Stimulated activated CD8-positive, alpha-beta memory T cell treated with anti-CD3 and anti-CD28 coated beads, Interleukin-15, amount 100 ng/mL, for 1 hour (primary cell): ENCODE data around the gene PHOSPHO1.

Experiments used
- DNase-seq: peaks from one replicate; pipeline ENCODE4 v3.0.0-alpha.2; 2020; ENCODE audit warnings: low read depth

The PHOSPHO1 gene

DNA sequence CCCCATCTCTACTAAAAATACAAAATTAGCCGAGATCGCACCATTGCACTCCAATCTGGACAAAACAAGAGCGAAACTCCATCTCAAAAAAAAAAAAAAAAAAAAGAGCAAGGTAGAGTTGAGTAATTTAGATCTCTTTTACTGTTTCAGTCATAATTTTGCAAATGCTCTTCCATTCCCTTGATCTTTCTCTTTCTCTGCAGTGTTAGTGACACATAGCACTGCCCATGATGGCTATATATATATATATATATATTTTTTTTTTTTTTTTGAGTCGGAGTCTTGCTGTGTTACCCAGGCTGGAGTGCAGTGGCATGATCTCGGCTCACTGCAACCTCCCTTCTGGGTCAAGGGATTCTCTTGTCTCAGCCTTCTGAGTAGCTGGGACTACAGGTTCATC lies 12.2 kb upstream of the PHOSPHO1 start:
- no peak for DNase-seq

DNA sequence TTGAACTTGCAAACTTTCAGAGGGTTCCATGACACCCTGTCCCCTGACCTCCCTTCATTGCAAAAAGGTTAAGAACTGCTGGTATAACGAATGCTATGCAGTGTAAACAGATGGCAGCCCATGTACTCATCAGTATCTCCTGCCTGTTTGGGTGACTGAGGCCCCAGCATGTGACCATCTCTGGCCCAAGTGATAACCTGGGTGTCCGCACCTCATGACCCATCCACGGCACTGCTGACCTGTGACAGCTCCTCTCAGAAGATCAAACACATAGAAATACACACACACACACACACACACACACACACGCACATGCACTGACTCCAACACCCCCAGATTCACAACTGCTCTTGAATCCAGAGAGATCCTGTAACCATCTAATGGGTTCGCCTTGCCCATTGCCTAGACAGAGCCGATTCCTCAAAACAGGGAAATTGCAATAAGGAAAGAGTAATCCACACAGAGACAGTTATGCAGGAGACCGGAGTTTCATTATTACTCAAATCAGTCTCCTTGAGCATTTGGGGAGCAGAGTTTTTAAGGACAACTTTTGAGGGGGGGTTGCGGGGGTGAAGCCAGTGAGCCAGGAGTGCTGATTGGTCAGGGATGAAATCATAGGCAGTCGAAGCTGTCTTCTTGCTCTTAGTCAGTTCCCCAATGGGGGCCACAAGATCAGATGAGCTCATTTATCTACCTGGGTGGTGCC lies 11.3 kb upstream of the PHOSPHO1 start:
- no peak for DNase-seq

DNA sequence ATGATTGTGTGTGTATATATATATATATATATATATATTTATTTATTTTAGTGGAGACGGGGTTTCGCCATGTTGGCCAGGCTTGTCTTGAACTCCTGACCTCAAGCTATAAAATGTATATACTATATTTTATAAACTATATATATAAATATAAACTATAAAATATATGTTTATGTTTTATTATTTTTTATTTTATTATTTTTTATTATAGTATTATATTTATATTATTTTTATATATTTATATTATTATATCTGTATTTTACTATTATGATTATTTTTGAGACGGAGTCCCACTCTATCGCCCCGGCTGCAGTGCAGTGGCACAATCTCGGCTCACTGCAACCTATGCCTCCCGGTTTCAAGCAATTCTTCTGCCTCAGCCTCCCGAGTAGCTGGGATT lies 10.5 kb upstream of the PHOSPHO1 start:
- no peak for DNase-seq

DNA sequence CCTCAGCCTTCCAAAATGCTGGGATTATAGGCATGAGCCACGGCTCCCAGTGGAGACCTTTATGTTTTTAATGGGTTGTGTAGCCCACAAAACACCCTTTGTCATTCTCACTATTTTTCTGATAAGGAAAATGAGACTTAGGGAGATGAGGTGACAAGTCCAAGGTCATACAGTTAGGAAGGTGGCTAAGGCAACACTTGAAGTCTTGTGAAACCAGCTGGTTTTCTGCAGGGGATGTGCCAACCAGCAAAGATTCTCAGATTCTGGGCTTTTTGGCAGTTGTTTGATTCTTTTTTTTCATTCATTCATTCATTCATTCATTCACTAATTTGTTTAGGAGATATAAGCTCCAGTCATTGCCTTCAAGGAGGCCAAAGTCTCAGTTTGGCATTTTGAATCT lies 10.0 kb upstream of the PHOSPHO1 start:
- no peak for DNase-seq

DNA sequence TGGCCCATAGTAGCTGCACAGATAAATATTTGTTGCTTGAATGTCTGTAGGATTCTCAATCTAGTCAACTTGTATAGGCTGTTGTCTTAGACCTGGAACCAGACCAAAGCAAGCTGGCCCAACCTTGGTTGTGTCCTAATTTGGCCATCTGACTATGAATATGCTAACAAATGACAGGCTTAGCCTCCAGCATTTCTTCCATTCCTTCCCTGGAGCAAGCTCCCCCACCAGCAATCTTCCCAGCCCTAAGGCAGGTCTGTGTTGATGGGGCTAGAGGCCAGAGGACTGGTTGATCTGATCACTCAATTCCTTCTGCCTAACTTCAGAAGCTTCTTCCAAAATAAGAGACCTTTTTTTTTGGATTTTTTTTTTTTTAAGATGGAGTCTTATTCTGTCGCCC lies 9.4 kb upstream of the PHOSPHO1 start:
- no peak for DNase-seq

DNA sequence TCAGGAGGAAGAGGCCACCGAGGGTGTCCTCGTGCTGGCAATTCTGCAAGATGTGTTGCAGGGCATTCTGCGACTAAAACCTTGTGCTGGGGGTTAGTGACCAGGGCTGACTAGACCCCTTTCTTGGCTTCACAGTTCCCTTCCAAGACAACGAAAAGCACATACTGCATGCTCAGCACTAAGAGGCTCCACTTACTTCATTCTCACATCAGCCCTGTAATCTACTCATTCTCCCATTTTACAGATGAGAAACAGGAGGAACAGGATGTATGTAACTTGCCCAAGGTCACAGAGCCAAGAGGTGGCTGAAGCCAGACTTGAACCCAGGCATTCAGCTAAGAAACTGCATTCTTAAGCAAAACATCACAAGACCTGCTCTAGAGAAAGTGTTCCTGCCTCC lies 5.3 kb upstream of the PHOSPHO1 start:
- no peak for DNase-seq

DNA sequence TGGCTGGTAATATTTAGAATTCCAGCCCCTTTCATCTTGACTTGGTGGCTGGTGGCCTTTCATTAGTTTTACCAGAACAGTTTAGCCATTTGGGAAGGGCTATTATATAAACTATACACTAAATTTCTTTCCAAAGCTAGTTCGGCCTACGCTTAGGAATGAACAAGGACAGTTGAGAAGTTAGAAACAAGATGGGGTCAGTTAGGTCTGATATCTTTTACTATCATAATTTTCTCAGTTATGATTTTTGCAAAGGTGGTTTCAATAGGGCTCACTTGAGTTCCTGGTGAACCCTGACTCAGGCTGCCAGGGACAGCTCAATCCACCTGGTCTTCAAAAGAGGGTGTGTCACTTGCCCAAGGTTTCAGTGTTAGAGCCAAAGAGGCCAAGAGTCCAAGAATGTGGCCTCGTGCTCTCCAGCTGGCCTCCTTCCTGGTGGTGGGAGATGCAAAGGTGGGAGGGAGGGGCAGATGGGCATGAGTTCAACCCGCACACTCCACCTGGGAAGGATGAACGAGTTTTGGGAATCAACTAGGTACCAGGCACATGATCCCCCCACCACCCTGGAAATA lies 4.0 kb upstream of the PHOSPHO1 start:
- DNase-seq: no peak

DNA sequence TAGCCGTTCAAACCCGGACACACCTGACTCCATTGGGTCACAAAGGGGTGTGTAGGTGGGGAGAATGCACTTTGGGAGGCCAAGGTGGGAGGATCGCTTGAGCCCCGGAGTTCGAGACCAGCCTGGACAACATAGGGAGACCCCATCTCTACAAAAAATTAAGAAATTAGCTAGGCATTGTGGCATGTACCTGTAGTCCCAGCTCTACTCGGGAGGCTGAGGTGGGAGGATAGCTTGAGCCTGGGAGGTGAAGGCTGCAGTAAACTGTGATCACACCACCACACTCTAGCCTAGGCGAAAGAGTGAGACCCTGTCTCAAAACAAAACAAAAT lies 942 bp upstream of the PHOSPHO1 start:
- no peak for DNase-seq

DNA sequence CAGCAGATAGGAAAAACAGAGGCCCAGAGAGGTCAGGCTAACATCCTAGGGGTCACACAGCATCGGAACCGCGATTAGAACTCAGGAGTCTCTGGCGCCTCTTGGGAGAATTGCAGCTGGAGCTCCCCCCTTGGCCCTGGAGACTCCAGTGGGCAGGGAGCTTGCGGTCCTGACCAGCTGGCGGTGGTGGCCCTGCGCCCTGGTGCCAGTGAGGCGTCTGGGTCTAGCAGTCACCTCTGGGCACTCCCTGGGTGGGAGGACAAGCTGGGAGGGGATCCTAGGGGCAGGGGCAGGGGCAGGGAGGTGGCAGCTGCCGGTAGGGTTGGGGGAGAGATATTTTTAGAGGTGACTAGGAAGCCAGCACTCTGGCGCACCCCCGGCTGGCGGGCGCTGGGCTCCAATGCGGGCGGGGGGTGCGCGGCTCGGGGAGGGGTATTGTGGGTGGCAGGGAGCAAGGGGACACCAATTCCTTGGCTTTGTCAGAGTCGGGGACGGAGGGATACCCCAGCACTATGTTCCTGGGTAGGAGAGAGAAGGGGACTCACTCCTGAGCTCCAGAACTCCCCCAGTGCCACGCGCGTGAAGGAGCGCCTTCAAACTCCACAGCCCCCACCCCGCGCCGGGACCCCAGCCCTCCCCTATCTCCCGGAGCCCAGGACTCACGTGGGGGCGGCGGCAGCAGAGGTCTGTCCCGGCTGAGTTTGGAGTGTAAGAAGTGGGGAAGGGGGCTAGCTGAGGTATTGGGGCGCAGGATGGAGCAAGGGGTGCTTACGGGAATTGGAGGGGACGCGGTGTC lies 584 bp downstream of the PHOSPHO1 start:
- no peak for DNase-seq

DNA sequence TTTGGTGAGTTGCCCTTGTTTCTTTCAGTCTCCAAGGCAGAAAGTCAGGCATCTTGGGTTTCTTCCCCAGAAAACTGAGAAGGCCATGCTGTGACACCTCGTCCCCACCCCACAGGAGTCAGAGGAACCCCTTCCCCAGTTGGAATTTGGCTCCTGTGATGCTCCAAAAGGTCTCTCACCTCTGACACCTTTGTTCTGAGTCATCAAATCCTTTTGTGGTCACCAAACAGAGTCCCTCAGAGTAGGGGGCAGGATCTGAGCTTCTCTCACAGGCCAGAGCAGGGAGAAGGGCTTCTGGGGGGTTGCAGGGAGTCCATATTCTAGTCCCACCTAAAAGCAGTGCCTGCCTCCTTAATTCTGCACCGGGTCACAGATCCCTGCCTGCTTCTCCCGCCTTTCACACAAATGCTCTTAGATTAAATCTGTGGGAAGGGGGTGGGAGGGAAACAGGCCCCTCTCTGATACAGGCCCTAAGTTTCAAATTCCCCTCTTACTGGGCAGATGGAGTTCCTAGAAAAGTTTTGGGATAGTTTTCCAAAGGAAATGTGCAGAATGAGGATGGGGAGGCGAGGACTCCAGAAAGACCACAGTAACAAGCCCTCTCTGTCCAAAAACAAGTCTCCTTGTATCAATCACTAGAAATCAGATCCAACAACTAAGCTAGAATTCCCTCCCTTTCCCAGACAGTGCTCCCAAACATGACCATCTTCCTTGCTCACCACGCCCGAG lies 1.3 kb downstream of the PHOSPHO1 start:
- DNase-seq: no peak

DNA sequence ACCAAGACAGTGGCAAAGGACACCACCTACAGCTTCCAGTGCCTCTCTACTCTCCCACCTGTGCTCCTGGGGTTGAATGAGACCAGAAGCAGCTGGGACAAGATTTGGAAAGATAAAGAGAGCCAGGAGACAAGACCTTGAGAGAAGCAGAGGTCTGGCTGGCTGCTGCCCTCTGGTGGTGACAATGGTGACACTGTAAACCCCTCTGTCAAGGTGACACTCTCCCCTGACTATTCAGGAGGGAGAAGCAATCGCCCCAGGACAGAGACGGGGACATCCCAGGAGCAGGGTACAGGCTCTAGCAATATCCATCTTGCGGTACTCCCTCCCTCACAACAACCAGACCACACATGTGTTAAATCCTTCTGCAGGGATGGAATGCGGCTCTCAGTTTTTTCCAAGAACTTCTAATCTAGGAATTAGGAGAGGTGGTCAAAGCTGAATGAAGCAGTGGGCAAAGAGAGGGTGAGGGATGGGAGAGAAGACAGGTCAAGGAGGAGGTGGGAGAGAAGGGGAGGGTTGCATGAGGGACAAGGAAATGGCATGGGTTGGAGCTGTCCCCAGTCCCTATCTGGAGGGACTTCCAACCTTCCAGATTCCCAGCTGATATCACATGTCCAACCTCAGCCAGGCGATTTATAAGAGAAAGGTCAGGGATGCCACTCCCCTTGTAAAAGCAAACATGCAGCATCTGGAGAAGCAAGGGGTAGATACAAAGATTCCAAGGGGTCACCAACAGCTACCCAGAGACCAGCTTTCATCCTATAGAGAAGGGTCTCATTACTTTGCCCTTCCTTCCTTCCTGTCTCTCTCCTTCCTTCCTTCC lies 2.9 kb downstream of the PHOSPHO1 start:
- peak; percentile 73 for DNase-seq

DNA sequence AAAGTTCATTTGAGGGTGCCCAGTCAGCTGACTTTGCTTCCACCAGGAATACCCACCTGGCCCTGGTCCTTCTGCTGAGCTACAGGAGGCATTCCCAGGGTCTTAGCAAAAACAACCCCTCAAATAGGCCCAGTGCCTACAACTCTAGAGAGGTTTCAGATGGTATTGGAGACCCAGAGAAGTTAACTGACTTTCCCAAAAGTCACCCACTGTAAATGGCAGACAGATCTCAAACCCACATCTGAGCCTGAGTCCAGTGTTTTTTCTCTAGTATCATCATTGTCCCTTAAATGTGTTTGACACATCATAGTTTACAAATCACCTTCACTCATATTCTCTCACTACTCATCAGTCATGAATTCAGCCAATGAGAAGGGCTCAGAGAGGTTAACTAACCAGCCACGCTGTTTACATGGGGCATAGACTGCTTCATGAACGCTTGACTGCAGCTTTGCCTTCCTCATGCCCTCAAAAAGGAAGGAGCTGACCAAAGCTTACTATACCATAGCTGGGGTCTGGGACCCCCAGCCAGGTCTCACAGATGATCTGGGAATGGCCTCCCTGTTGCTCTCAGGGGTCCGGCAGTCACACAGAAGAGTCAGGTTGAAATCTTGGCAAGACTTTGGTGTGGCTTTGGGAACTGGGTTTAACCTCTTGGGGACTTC lies 3.7 kb downstream of the PHOSPHO1 start:
- no peak for DNase-seq

DNA sequence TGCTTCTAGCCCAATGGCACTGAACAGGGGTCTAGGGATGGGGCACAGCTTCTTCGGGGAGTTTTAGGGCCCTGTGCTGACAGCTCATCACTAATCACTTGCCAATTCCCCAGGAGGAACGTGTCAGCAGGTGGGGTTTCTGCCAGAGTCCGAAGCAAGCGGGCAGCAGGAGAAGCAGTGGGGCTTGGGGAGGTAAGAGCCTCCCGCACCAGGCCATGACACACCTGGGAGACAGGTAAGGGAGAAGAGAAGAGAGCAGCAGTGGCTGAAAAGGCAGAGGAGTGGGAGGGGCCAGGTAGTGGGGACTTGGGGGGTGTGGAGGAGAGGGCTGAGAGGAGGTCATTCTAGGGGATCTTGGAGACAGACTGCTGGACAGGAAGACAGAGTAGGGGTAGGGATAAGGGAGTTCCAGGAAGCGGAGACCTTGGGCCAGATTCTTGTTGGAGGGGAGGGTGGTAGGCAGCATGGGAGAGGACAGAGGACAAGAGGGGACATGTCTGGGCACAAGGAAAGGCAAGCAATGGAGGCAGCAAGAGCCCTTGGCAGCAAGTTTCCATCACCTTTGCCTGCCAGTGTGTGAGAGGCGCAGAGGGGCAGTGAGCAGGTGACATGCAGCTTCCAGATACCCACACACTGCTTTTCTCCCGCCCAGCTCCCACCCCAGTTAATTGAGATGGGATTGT lies 4.9 kb downstream of the PHOSPHO1 start:
- no peak for DNase-seq

DNA sequence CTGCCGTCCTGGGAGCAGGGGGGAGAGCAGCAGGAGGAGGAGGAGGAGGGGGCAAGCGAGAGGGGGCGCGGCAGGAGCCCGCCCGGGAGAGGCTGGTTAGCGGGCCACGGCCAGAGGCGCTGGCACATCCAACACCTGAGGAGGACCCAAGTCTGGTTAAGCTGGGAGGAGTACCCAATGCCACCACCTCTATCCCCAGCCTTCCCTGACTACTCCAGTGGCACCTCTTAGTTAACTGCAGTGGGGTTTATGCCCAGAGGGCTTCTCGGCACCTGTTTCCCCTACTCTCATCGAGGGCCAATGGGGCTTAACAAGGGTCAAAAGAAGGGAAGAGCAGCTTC lies 5.6 kb downstream of the PHOSPHO1 start:
- DNase-seq: no peak

DNA sequence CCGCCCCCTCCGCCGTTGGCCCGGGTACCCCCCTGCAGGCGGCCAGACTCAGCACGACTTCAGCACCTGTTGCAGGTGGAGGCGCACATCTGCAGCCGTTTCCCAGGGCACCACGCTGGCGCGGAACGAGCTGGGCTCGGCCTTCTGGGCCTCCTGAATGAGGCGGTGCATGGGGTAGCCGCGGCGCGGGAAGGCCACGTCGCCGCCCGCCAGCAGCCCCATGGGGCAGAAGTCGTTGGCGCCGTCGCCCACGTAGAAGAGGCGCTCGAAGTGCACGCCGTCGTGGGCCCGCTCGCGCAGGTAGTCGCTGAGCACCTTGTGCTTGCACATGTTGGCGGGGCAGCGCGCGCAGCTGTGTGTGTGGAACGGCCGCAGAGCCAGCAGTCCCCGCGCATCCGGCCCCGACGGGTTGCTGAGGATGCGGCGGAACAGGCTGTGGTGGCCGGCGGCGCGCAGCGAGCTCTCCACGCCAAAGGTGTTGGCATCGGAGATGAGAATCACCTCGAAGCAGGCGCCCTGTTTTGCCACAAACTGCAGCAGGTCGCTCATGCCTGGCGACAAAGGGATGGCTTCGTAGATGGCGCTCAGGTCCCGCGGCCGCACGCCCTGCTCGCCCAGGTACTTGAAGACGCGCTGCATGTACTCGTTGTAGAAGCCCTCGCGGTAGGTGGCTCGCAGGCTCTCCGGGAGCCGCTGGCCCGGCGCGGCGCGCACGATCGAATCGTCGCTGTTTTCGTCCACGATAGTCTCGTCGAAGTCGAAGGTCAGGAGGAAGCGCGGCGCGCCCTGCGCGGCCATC lies 6.2 kb downstream of the PHOSPHO1 start:
- no peak for DNase-seq

DNA sequence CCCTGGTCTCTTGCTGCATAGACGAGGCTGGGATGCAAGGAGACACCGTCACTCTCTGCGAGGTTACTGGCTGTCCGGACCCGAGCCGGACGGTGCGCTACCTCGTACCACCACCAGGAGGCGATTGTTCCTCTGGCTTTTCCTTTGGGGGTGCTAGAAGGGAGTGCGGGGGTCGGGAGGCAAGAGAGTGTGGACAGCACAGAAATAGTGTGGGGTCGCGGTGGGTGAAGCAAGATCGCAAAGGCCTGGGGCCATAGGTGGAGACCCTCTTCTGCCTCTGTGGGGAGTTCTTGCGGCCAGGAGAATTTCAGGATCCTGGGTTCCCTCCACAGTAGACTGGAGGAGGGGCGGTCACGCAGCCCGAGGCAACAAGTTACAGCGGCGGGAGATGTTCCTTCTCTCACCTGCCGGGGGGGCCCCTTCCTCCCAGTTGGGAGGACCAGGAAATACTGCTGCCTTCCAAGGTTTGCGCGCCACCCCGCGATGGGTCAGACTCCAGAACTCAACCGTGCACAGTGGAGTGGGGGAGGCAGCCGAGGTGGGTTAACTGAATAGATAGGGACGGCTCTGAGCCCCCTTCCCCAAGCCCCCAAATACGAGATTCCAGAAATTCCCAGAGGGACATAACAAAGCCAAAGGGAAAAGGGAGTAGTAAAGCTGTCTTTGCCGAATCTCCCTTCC lies 6.9 kb downstream of the PHOSPHO1 start:
- peak; percentile 56 for DNase-seq

DNA sequence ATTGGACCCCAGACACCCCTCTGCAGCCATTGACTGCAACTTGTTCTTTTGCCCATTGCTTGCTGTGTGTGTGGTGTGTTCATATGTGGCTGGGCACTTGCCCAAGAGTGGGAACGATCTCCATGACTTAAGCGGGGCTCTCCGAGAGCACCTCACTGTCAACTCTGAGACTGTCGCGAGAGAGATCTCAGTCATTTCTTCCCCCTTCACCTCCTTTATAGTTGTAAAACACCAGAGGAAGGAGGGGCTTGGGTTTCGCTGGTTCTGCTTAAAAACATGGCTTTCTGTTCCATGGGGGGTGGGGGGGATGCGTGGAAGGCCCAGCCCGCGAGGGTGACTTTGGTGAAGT lies 7.4 kb downstream of the PHOSPHO1 start:
- no peak for DNase-seq

DNA sequence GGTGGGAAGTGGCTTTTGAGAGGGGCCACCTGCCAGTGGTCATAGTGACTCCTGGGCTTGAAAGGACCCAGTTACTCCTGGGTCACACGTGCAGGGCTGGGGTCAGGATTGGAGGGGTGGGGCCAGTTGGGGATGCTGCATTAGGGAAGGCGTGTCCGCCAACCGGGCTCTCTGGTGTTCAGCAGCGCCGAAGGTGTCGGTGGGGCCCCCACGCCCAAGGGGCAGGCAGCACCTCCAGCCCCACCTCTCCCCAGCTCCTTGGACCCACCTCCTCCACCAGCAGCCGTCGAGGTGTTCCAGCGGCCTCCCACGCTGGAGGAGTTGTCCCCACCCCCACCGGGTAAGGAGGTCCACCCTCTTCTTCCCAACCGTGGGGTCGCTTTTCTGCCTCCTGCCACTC lies 10.6 kb downstream of the PHOSPHO1 start:
- DNase-seq: no peak
